Measurements from ENCODE around the gene SMIM32.

DNA sequence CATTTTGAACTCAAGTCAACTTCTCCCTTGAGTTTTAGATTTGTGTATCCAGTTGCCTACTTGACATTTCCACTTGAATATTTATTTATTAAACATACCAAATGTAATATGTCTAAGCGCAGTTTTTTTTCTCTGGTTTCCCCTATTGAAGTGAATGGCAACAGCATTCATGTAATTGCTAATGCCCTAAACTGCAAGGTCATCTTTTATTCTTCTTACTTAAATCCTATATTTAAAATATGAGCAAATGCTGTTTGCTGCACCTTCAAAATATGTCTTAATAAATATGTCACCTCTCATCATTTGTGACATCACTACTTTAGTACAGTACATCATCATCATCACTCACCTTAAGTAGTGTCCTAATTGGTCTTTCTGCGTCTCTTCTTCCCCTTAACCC is 37.9 kb downstream of the SMIM32 start:
- TF ChIP-seq, protein P1, sequence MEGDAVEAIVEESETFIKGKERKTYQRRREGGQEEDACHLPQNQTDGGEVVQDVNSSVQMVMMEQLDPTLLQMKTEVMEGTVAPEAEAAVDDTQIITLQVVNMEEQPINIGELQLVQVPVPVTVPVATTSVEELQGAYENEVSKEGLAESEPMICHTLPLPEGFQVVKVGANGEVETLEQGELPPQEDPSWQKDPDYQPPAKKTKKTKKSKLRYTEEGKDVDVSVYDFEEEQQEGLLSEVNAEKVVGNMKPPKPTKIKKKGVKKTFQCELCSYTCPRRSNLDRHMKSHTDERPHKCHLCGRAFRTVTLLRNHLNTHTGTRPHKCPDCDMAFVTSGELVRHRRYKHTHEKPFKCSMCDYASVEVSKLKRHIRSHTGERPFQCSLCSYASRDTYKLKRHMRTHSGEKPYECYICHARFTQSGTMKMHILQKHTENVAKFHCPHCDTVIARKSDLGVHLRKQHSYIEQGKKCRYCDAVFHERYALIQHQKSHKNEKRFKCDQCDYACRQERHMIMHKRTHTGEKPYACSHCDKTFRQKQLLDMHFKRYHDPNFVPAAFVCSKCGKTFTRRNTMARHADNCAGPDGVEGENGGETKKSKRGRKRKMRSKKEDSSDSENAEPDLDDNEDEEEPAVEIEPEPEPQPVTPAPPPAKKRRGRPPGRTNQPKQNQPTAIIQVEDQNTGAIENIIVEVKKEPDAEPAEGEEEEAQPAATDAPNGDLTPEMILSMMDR (IDR thresholded peaks at IDR 0.05) = no peak
- TF ChIP-seq POLR2A (IDR thresholded peaks at IDR 0.05) = no peak
